Skin epidermis (tissue), 12 donors: ENCODE measurements around the gene MYO3B.
A peak's percentile ranks its signal among the peaks of the same experiment; 100 is the strongest.

ENCODE experiments used
- H3K27ac ChIP-seq, 21 experiments: fragments of 200-600 bp; sonication (generic) in 11 of 21; one replicate each; pipeline ENCODE4 v1.5.0; 2020; ENCODE audit warnings: mild to moderate bottlenecking in 3 of 21, inconsistent platforms in 2 of 21, moderate library complexity in 2 of 21
- H3K4me3 ChIP-seq, 7 experiments: fragments of 200-600 bp; sonication (generic) in 2 of 7; one replicate each; pipeline ENCODE4 v1.5.0; 2020; ENCODE audit warnings: inconsistent platforms in 2 of 7, mild to moderate bottlenecking in 2 of 7, moderate library complexity in 1 of 7

MYO3B gene

GRCh38 chr2:170566138-170566537 is 388.2 kb downstream of the MYO3B start:
- no peak overlapping the region for H3K27ac ChIP-seq
- no peak overlapping the region for H3K4me3 ChIP-seq

GRCh38 chr2:170567429-170567828 is 389.5 kb downstream of the MYO3B start:
- no peak overlapping the region for H3K27ac ChIP-seq
- no peak overlapping the region for H3K4me3 ChIP-seq

GRCh38 chr2:170568511-170568910 is 390.6 kb downstream of the MYO3B start:
- no peak overlapping the region for H3K27ac ChIP-seq
- H3K4me3 ChIP-seq, result no peak overlapping the region

DNA sequence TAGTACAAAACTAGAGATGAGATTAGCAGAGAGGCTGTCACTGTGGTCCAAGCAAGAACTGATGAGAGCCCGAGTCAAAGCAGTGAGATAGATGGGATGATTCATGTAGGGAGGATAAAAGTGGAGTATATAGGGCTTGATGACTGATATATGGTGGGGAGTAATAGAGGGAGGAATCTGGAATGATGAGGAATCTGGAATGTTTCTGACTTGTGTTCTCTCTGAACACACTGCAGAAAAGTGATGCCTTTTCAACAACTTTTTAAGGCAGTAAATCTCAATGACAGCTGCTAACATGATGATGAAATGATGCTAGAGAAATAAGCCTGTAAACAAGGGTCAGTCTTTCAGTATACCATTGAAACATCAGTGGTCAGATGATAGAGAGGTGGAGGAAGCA is 393.7 kb downstream of the MYO3B start:
- Histone ChIP-seq H3K27ac (no peak overlapping the region), H3K4me3 (no peak overlapping the region)

DNA sequence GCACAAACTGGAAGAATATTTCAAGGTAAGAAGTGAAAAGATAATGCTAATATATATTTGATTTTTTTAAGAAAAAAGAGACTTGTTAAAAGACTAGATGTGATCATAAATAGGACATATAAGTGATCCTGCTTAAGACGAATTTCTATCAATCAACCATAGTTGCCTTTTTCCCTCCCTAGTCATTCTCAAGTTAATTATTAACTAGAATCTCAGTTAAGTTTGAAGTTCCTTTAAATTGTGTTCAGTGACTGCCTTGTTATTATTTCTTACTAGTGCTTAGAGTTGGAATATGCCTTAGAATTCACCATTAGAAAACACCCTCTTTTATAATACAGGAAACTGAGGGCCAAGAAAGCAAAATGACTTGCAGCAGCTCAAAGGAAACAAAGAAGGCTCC is 395.7 kb downstream of the MYO3B start:
- Histone ChIP-seq H3K4me3 (no peak overlapping the region), H3K27ac (no peak overlapping the region)

- Histone ChIP-seq H3K4me3 (no peak overlapping the region), H3K27ac (no peak overlapping the region)
These were observed 398.3 kb downstream of the MYO3B start for GRCh38 chr2:170576296-170576695.

- Histone ChIP-seq H3K4me3 (no peak overlapping the region), H3K27ac (no peak overlapping the region)
These were observed 399.4 kb downstream of the MYO3B start for GRCh38 chr2:170577356-170577755.

- Histone ChIP-seq H3K4me3 (no peak overlapping the region), H3K27ac (no peak overlapping the region)
These were observed 400.7 kb downstream of the MYO3B start for GRCh38 chr2:170578606-170579005.

GRCh38 chr2:170579511-170579910 is 401.6 kb downstream of the MYO3B start:
- H3K4me3 ChIP-seq, result no peak overlapping the region
- no peak overlapping the region for H3K27ac ChIP-seq

GRCh38 chr2:170582313-170582712 is 404.4 kb downstream of the MYO3B start:
- no peak overlapping the region for H3K27ac ChIP-seq

GRCh38 chr2:170582751-170583463 is 405.0 kb downstream of the MYO3B start:
- no peak overlapping the region for H3K4me3 ChIP-seq
- no peak overlapping the region for H3K27ac ChIP-seq

More at GRCh38 chr2:170582313-170582712, 404.4 kb downstream of the MYO3B start:
- no peak overlapping the region for H3K4me3 ChIP-seq

DNA sequence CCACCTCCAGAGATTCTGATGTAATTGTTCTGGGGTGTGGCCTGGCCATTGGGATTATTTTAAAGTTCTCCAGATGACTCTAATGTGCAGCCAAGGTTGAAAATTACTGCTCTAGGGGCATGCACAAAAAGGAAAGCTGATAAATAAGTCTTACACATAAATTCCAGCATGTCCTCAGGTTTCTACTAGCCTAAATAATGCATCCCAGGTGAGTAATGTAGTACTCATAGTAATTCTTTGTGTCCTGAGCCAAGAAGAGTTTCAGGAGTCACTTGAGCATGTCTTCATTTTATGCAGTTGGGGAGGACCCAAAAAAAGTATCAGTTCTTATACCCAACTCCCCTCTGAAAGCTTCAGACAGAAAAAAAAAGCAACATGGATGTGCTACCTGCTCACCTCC is 407.1 kb downstream of the MYO3B start:
- no peak overlapping the region for H3K4me3 ChIP-seq
- H3K27ac ChIP-seq, result no peak overlapping the region

- no peak overlapping the region for H3K27ac ChIP-seq
- H3K4me3 ChIP-seq, result no peak overlapping the region
These were observed 408.7 kb downstream of the MYO3B start for GRCh38 chr2:170586571-170587095.

- H3K4me3 ChIP-seq, result no peak overlapping the region
- H3K27ac ChIP-seq, result no peak overlapping the region
These were observed 409.2 kb downstream of the MYO3B start for GRCh38 chr2:170587117-170587516.

DNA sequence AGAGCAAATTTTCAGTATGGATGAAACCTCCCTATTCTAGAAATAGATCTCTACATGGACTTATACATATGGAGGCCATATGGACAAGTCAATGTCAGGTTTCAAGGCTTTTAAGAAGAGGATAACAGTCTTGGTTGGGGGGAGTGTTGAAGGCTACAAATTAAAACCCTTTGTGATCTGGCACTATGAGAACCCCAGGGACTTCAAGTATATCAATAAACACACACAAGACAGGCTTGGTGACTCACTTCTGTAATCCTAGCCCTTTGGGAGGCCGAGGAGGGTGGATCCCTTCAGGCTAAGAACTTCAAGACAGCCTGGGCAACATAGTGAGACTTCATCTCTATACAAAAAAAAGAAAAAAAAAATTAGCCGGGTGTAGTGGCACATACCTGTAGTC is 410.0 kb downstream of the MYO3B start:
- Histone ChIP-seq H3K27ac (no peak overlapping the region), H3K4me3 (no peak overlapping the region)

- H3K4me3 ChIP-seq, result no peak overlapping the region
- H3K27ac ChIP-seq, result no peak overlapping the region
These were observed 410.8 kb downstream of the MYO3B start for GRCh38 chr2:170588729-170589128.

- Histone ChIP-seq H3K27ac (peak overlapping the region in 4 of 21 experiments; percentile 1 to 53 (median 38)), H3K4me3 (no peak overlapping the region)
These were observed 418.6 kb downstream of the MYO3B start for GRCh38 chr2:170596576-170596975.

DNA sequence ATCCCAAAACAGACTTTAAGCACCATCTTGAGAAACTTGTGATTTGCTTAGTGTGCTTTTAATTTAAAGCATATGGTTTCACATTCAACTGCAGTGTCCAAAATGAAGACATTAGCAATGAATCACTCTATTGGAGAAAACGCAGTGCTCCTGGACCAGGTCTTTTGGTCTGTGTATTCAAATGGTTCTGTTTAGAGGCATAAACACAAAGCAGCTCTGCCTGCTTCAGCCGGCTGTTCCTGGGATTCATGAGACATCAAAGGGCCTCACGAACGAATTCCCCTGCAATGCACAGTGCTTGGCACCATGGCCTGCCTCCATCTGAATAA is 420.1 kb downstream of the MYO3B start:
- H3K4me3 ChIP-seq, result no peak overlapping the region
- H3K27ac ChIP-seq, result peak overlapping the region in 8 of 21 experiments; percentile 5 to 61 (median 33)

DNA sequence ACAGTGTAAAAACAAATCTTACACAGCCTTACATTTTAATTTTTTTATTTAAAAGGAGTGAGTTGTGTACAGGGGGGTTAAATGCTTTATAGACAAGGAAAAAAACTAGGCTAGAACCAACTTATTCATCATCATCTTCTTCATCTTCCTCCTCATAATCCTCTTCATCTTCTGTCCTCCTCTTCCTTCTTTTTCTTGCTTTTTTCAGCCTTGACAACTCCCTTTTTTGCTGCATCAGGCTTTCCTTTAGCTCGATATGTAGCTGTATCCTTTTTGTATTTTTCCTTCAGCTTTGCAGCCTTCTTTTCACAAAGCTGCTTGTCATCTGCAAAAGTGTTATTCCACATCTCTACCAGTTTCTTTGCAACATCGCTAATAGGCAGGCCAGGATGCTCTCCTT is 423.5 kb downstream of the MYO3B start:
- H3K27ac ChIP-seq, result no peak overlapping the region
- H3K4me3 ChIP-seq, result no peak overlapping the region

GRCh38 chr2:170605862-170606261 is 427.9 kb downstream of the MYO3B start:
- no peak overlapping the region for H3K27ac ChIP-seq
- H3K4me3 ChIP-seq, result no peak overlapping the region

DNA sequence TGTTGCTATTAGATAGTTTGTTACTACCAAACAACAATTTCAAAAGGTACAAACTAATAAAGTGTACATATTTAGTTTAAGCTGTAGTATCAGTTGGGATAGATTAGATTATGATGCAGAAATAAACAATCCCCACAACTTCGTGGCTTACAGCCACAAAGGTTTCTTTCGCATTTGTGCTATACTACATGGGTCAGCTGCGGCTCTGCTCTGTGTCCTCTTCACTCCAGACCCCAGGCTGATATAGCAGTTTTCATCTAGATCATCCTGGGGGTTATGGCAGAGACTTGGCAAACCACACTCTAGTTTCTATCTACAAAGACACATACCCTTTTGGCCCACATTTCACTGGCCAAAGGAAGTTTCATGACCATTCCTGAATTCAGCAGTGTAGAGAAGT is 429.2 kb downstream of the MYO3B start:
- Histone ChIP-seq H3K27ac (no peak overlapping the region), H3K4me3 (no peak overlapping the region)

- Histone ChIP-seq H3K27ac (no peak overlapping the region), H3K4me3 (no peak overlapping the region)
These were observed 432.7 kb downstream of the MYO3B start for GRCh38 chr2:170610615-170611014.
